Left cardiac atrium (tissue), 4 donors: ENCODE data around the gene STX5. TPM values are rescaled to one million over a fixed set of nuclear protein-coding genes. Genes with fewer than 3 reads are reported as not detected.
"Not testable (repeated sequence)": the region's sequence is repeated elsewhere in the genome, so short reads cannot be mapped to it uniquely, and the experiment has no call there.

ENCODE experiments used
- ATAC-seq, 2 donors: fragments of 200-7000 bp; cut with Tn5 transposase; one replicate each; pipeline ENCODE4 v1.9.1; 2020; ENCODE audit warnings: mild to moderate bottlenecking in 2 of 2, moderate library complexity in 2 of 2
- DNase-seq: peaks from one replicate; pipeline ENCODE4 v3.0.0-alpha.2; 2020
- intact Hi-C, 2 donors: fragments of 100-400 bp; cut with DNase I; formaldehyde crosslinking; loops; one replicate each; pipeline versions ENCODE4 v1.14.1 to v1.15.1; 2022 to 2023
- long read RNA-seq: library from polyadenylated mRNA; unstranded; transcript quantifications from one replicate; pipeline ENCODE4 v2.0.0, GENCODE V29; 2021
- total RNA-seq, 2 donors: library from RNA; stranded (reverse); fragmentation: NEBNext Ultra II Directional; extraction: Animal tissue kit (Norgen Biotek cat#: 25700); gene quantifications; one replicate each; pipeline ENCODE4 v1.2.1, GENCODE V29; 2021
- donor health status: DM: no; HTN: yes; CAD: no.
- donor health status: DM: no; HTN: yes; CAD: no; lungs with severe emphysema.
- donor health status: DM: yes; HTN: yes; CAD: no.
- donor health status: Dilated cardiomyopathy.

The STX5 gene
- total RNA-seq = 10 to 100 TPM; 22.1 to 23.2 TPM
- long read RNA-seq, transcript STX5-201 (11 exons, 1,794 nt) = major isoform, 7 of 8 reads
- long read RNA-seq, partial matches to known transcripts = 0 of 8 reads
- long read RNA-seq, other reads (novel, unspliced or antisense) = 0 of 8 reads

GRCh38 chr11:62831520-62832335, at the start of gene STX5:
Gene STX5, minus strand, starts transcription at chr11:62832051. Its CDS starts 808 bp downstream, at chr11:62831243.
- peak; percentile 98 for ATAC-seq
- peak; percentile 99 for DNase-seq
- intact Hi-C loops = loop anchor here in 1 of 2 donors (5.0 kb wide), 1 partner anchor 39 kb away; the partner anchor contains the start of gene TMEM223

GRCh38 chr11:62880803-62881578, 49.1 kb upstream of the STX5 start, which contains the start of gene SLC3A2:
Gene SLC3A2, plus strand, starts transcription at chr11:62880896. Its CDS starts 128 bp downstream, at chr11:62881024.
- ATAC-seq (peak; percentile 93 to 94), DNase-seq (peak; percentile 92)
- intact Hi-C loops = no loop called here

GRCh38 chr11:62880231-62880802, 48.5 kb upstream of the STX5 start:
- ATAC-seq (peak; percentile 47 to 51), DNase-seq (peak; percentile 71)
- intact Hi-C loops = no loop called here

DNA sequence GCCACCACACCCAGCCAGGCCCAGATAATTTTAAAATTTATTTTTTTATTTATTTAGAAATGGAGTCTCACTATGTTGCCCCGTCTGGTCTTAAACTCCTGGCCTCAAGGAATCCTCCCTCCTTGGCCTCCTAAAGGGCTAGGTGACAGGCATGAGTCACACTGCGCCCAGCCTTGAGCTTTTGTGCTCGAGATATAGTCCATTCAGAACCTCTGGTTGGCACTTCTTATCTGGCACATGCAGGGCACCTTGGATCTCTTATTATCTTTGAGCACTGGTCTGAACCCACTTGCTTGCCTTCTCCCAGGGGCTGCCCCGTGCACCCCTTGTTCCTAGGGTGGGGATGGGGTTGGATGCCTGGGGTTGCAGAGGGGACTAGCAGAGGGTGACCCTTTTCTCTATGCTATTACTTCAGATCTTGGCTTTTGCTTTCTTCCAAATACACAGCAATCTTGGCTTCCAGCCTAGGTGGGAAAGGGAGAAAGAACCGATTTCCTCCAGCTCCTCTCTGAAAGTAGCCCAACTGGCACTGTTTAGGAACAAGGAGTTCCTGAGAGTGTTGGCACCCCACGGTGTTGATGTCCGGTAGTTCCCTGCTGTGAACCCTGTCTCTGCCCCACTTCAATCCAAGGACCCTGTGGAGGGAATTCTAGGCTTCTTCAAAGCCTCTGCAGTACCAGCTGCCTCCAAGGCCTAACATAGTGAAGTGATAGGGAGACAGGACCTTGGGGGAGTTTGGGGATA, 47.6 kb upstream of the STX5 start:
- ATAC-seq (no peak), DNase-seq (no peak)
- intact Hi-C loops = no loop called here

DNA sequence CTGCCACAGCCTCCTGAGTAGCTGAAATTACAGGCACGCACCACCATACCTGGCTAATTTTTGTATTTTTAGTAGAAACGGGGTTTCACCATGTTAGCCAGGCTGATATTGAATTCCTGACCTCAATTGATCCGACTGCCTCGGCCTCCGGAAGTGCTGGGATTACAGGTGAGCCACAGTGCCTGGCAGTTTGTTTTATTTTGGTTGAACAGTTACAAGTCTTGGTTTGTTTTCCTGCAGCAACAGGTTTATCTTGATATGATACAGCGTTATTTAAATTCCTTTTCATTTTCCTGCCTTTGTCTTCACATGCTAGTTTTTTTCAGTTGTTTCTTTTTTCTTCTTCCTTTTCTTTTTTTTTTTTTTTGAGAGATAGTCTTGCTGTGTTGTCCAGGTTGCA, 44.9 kb upstream of the STX5 start:
- intact Hi-C loops = no loop called here
- no peak for ATAC-seq
- DNase-seq = no peak

- no peak for ATAC-seq
Observed at GRCh38 chr11:62875698-62876478, 44.0 kb upstream of the STX5 start.

DNA sequence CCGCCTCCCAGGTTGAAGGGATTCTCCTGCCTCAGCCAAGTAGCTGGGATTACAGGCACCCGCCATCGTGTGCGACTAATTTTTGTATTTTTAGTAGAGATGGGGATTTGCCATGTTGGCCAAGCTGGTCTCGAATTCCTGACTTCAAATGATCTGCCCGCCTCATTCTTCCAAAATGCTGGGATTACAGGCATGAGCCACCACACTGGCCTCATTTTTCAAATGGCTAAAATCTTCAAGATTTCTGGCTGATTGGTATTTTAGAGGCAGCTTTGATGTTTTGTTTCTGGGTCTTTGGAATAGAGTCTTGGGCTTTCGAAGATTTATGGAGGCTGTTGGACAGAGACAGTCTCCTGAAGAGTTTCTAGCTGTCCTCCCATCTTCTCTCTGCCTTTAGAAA, 43.0 kb upstream of the STX5 start:
- ATAC-seq = no peak
- DNase-seq = no peak
- intact Hi-C loops = no loop called here

More at GRCh38 chr11:62875698-62876478, 44.0 kb upstream of the STX5 start:
- intact Hi-C loops = no loop called here
- no peak for DNase-seq

DNA sequence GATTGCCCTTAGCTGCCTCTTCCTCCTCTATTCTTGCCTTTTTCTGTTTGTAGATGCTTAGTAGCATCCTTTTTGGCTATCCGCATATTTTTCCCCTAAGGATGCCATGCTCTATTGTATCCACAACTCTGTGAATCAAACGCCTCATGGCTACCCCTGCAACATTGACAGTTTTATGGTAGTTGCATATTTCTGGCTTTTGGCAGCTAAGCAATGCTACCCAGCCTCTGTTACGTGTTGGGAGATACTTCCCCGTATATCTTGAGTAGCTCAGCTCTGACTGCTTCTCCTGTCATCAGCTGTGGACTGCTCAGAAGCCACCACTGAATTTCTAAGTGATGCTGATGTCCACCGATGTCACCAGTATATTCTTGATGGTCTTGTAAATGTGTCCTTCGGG, 33.8 kb upstream of the STX5 start:
- ATAC-seq = no peak
- DNase-seq = no peak
- intact Hi-C loops = no loop called here

DNA sequence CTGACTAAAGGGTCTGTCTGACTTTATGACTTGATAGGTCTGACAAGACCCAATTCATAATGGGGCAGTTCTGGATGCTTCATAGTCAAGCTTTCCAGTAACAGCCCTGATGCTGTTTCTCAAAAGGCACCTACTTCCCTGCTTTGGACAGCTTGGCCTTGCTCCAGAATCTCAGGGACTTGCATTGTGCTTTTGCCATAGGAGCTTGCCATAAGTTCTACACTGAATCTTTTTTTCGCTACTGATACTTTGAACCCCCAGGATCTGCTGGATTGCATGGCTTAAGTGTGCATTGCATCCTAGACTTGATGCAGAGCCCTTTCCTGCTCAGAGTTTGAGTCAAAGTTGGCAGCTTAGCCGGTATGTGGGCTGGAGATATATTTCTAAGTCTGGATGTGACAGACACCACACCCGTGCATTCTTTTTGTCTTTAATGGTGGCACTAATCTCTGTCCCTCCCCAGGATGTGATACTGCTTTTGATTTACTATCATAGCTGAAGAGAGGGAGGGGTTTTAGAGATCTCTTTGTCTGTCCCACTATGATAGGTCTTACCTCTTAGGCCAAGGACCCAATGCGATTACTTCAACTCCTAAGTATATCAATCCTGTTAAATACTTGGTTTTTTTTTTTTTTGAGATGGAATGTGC, 32.0 kb upstream of the STX5 start:
- peak in 1 of 2 donors; percentile 9 for ATAC-seq
- intact Hi-C loops = loop anchor here (2.0 to 5.0 kb wide), 2 partner anchors 77 kb away; partner anchors contain the start of gene TMEM179B (in 2 of the 2)

DNA sequence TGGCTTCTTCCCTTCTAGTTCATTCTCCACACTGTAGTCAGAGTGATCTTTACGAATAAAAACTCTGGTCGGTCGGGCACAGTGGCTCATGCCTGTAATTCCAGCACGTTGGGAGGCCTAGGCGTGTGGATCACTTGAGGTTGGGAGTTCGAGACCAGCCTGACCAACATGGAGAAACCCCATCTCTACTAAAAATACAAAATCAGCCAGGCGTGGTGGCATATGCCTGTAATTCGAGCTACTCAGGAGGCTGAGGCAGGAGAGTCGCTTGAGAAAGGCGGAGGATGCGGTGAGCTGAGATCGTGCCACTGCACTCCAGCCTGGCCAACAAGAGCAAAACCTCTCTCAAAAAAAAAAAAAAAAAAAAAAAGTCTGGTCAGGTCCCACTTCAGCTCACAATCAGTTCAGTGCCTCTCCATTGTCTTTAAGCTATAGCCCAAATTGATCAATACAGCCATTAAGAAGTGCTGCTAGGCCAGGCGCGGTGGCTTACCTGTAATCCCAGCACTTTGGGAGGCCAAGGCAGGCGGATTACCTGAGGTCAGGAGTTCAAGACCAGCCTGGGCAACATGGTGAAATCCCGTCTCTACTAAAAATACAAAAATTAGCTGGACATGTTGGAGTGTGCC, 29.8 kb upstream of the STX5 start:
- not testable (repeated sequence) for ATAC-seq, DNase-seq
- intact Hi-C loops = loop anchor here (2.0 to 5.0 kb wide), 2 partner anchors 74 to 75 kb away; partner anchors contain the start of gene TMEM179B (in 2 of the 2)

More for the DNA sequence above, 32.0 kb upstream of the STX5 start:
- DNase-seq = no peak

GRCh38 chr11:62860835-62861563, 29.1 kb upstream of the STX5 start:
- ATAC-seq (no peak), DNase-seq (no peak)
- intact Hi-C loops = loop anchor here in 1 of 2 donors (5.0 kb wide), 1 partner anchor 74 kb away; the partner anchor contains the start of gene TMEM179B

- DNase-seq, ATAC-seq: not testable (repeated sequence)
- intact Hi-C loops = loop anchor here in 1 of 2 donors (10.0 kb wide), 1 partner anchor 254 kb away; the partner anchor contains the start of gene MTA2
Observed at GRCh38 chr11:62859281-62859703, 27.4 kb upstream of the STX5 start.

DNA sequence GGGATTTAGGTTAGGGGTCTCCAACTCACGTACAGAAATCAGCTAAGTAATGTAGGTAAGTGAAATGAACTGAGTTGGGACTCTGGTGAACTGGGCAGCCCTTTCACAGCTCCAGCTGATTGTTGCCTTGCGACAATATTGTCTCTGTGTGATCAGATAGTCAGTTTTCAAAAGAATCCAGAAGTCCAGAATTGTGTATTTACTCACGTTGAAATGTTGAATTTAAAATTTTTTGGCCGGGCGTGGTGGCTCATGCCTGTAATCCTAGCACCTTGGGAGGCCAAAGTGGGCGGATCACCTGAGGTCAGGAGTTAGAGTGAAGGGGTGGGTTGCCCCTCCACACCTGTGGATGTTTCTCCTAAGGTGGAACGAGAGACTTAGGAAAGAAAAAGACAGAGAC, 26.4 kb upstream of the STX5 start:
- ATAC-seq = no peak
- intact Hi-C loops = loop anchor here in 1 of 2 donors (10.0 kb wide), 1 partner anchor 253 kb away; the partner anchor contains the start of gene MTA2
- DNase-seq = no peak

DNA sequence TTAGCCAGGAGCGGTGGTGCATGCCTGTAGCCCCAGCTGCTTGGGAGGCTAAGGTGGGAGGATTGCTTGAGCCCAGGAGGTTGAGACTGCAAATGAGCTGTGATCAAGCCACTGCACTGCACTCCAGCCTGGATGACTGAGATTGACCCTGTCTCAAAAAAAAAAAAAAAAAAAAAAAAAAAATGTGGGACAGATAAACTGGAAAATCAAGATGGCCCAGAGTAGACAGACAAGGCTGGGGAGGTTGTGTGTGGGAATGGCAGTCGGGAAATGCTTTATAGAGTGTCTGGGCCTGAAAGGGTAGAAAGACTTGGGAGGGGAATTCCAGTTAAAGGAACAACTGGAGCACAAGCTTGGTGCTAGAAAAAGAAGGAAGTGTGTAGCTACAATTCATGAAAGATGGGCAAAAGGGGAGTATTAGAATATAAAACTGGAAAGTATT, 25.7 kb upstream of the STX5 start:
- intact Hi-C loops = loop anchor here in 1 of 2 donors (10.0 kb wide), 1 partner anchor 253 kb away; the partner anchor contains the start of gene MTA2
- ATAC-seq (no peak), DNase-seq (no peak)

DNA sequence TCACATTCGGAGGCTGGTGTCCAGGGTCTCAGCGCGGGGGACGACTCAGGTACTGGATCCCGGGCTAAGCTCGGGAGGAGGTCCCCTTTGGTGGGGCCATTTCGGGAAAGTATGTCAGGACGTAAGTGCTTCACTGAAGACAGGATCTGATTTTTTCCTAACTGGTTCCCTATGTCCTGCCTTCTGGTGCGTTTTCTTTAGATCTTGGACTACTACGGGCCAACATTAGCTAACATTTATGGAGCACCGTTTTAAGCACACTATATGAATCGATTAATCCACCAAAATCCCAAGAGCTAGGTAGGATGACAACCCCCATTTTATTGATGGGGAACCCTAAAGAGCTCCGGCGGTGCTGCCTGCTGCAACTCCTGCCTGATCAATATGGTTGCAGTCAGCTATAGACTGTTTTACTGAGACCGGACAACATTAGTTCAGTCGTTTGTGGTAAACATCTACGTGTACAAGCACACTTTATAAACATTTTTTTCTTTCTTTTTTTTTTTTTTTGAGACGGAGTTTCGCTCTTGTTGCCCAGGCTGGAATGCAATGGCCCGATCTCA, 24.6 kb upstream of the STX5 start:
- intact Hi-C loops = loop anchor here in 1 of 2 donors (10.0 kb wide), 1 partner anchor 252 kb away; the partner anchor contains the start of gene MTA2
- ATAC-seq = peak in 1 of 2 donors; percentile 1
- DNase-seq = no peak
